LNCAP (cell line): ENCODE data around the gene GLIS1.
A peak's percentile ranks its signal among the peaks of the same experiment; 100 is the strongest.

Experiments
- CTCF ChIP-seq: fragments of 450-650 bp; IDR thresholded peaks from 2 replicates; pipeline ENCODE4 v1.5.1; 2017; ENCODE audit warnings: mild to moderate bottlenecking

Gene GLIS1

GRCh38 chr1:53641481-53642214, 97.3 kb downstream of the GLIS1 start:
- TF ChIP-seq CTCF = no peak

- TF ChIP-seq CTCF = no peak
Measured at GRCh38 chr1:53640701-53641075, 98.3 kb downstream of the GLIS1 start.

- TF ChIP-seq CTCF = no peak
Measured at GRCh38 chr1:53639996-53640700, 98.8 kb downstream of the GLIS1 start.

- no peak for TF ChIP-seq CTCF
Measured at GRCh38 chr1:53639251-53639763, 99.7 kb downstream of the GLIS1 start.

GRCh38 chr1:53638360-53639035, 100.5 kb downstream of the GLIS1 start:
- no peak for TF ChIP-seq CTCF

- TF ChIP-seq CTCF = no peak
Measured at GRCh38 chr1:53637511-53638359, 101.2 kb downstream of the GLIS1 start.

- TF ChIP-seq CTCF = 0 out of 2 replicates have a peak, but pooled peaks have one; percentile 14
Measured at GRCh38 chr1:53636621-53637171, 102.3 kb downstream of the GLIS1 start.
